ENCODE measurements around the gene NTRK2.

NTRK2 gene

GRCh38 chr9:84974258-84974657, 304.7 kb downstream of the NTRK2 start:
- H3K4me1 Mint-ChIP-seq (ENCODE audit: low read depth in 2 of 2): no peaks in the 10 kb centered on the region
- no peak for DNase-seq
- H3K27ac Mint-ChIP-seq: no peak overlapping the region
- ATAC-seq (replicated peaks): no peak
- H3K9me3 Mint-ChIP-seq: peaks cover 0 to 2% of the 10 kb centered on the region in 2 donors
- no peak overlapping the region for H3K4me3 Mint-ChIP-seq
- H3K36me3 Mint-ChIP-seq (ENCODE audit: insufficient read depth): no peaks in the 10 kb centered on the region
- H3K27me3 Mint-ChIP-seq: peaks cover 11 to 16% of the 10 kb centered on the region in 2 donors

- Mint-ChIP-seq H3K9me3 (peaks cover 0 to 2% of the 10 kb centered on the region in 2 donors), H3K27ac (no peak overlapping the region), H3K4me3 (no peak overlapping the region), H3K27me3 (peaks cover 11 to 18% of the 10 kb centered on the region in 2 donors), H3K36me3 (ENCODE audit: insufficient read depth) (no peaks in the 10 kb centered on the region), H3K4me1 (ENCODE audit: low read depth in 2 of 2) (no peaks in the 10 kb centered on the region)
- DNase-seq (no peak), ATAC-seq (replicated peaks) (no peak)
These were observed 305.3 kb downstream of the NTRK2 start for GRCh38 chr9:84974855-84975254.

- DNase-seq: no peak
- no peak overlapping the region for H3K4me3 Mint-ChIP-seq
- no peaks in the 10 kb centered on the region for H3K36me3 Mint-ChIP-seq (ENCODE audit: insufficient read depth)
- H3K4me1 Mint-ChIP-seq (ENCODE audit: low read depth in 2 of 2): no peaks in the 10 kb centered on the region
- H3K27me3 Mint-ChIP-seq: peaks cover 5 to 23% of the 10 kb centered on the region in 2 donors
- peaks cover 0 to 2% of the 10 kb centered on the region in 2 donors for H3K9me3 Mint-ChIP-seq
- no peak for ATAC-seq (replicated peaks)
- H3K27ac Mint-ChIP-seq: no peak overlapping the region
These were observed 306.4 kb downstream of the NTRK2 start for GRCh38 chr9:84975926-84976325.

GRCh38 chr9:84978661-84979060, 309.1 kb downstream of the NTRK2 start:
- Mint-ChIP-seq H3K27ac (no peak overlapping the region), H3K9me3 (peaks cover 0 to 2% of the 10 kb centered on the region in 2 donors), H3K36me3 (ENCODE audit: insufficient read depth) (no peaks in the 10 kb centered on the region), H3K4me3 (no peak overlapping the region), H3K4me1 (ENCODE audit: low read depth in 2 of 2) (no peaks in the 10 kb centered on the region), H3K27me3 (peaks cover 0 to 15% of the 10 kb centered on the region in 2 donors)
- DNase-seq (no peak), ATAC-seq (replicated peaks) (no peak)

GRCh38 chr9:84983749-84984148, 314.2 kb downstream of the NTRK2 start:
- DNase-seq (no peak), ATAC-seq (replicated peaks) (no peak)
- H3K9me3 Mint-ChIP-seq: peaks cover 0 to 2% of the 10 kb centered on the region in 2 donors
- H3K27me3 Mint-ChIP-seq: peaks cover 13 to 17% of the 10 kb centered on the region in 2 donors
- no peak overlapping the region for H3K27ac Mint-ChIP-seq
- H3K4me3 Mint-ChIP-seq: no peak overlapping the region
- no peaks in the 10 kb centered on the region for H3K36me3 Mint-ChIP-seq (ENCODE audit: insufficient read depth)
- H3K4me1 Mint-ChIP-seq (ENCODE audit: low read depth in 2 of 2): no peaks in the 10 kb centered on the region

GRCh38 chr9:84988621-84989020, 319.1 kb downstream of the NTRK2 start:
- no peaks in the 10 kb centered on the region for H3K9me3 Mint-ChIP-seq
- no peaks in the 10 kb centered on the region for H3K4me1 Mint-ChIP-seq (ENCODE audit: low read depth in 2 of 2)
- ATAC-seq (replicated peaks) (no peak), DNase-seq (no peak)
- no peak overlapping the region for H3K4me3 Mint-ChIP-seq
- H3K27me3 Mint-ChIP-seq: peaks cover 19 to 22% of the 10 kb centered on the region in 2 donors
- no peak overlapping the region for H3K27ac Mint-ChIP-seq
- no peaks in the 10 kb centered on the region for H3K36me3 Mint-ChIP-seq (ENCODE audit: insufficient read depth)

- ATAC-seq (replicated peaks) (no peak), DNase-seq (no peak)
- Mint-ChIP-seq H3K4me1 (ENCODE audit: low read depth in 2 of 2) (no peaks in the 10 kb centered on the region), H3K9me3 (peaks cover 0 to 3% of the 10 kb centered on the region in 2 donors), H3K27me3 (peaks cover 25 to 29% of the 10 kb centered on the region in 2 donors), H3K27ac (no peak overlapping the region), H3K4me3 (no peak overlapping the region), H3K36me3 (ENCODE audit: insufficient read depth) (no peaks in the 10 kb centered on the region)
These were observed 320.9 kb downstream of the NTRK2 start for GRCh38 chr9:84990416-84990815.

- DNase-seq: no peak
- Mint-ChIP-seq H3K4me3 (no peak overlapping the region), H3K9me3 (peaks cover 0 to 3% of the 10 kb centered on the region in 2 donors), H3K27me3 (peaks cover 19 to 24% of the 10 kb centered on the region in 2 donors), H3K36me3 (ENCODE audit: insufficient read depth) (no peaks in the 10 kb centered on the region), H3K27ac (no peak overlapping the region), H3K4me1 (ENCODE audit: low read depth in 2 of 2) (no peaks in the 10 kb centered on the region)
- ATAC-seq (replicated peaks): no peak
These were observed 321.5 kb downstream of the NTRK2 start for GRCh38 chr9:84990850-84991513.

GRCh38 chr9:84991514-84991870, 322.0 kb downstream of the NTRK2 start:
- peaks cover 19 to 24% of the 10 kb centered on the region in 2 donors for H3K27me3 Mint-ChIP-seq
- H3K4me1 Mint-ChIP-seq (ENCODE audit: low read depth in 2 of 2): no peaks in the 10 kb centered on the region
- no peaks in the 10 kb centered on the region for H3K36me3 Mint-ChIP-seq (ENCODE audit: insufficient read depth)
- no peak overlapping the region for H3K4me3 Mint-ChIP-seq
- DNase-seq: no peak
- ATAC-seq (replicated peaks): no peak
- no peak overlapping the region for H3K27ac Mint-ChIP-seq
- H3K9me3 Mint-ChIP-seq: peaks cover 0 to 3% of the 10 kb centered on the region in 2 donors

GRCh38 chr9:84992381-84992780, 322.9 kb downstream of the NTRK2 start:
- no peak overlapping the region for H3K4me3 Mint-ChIP-seq
- peaks cover 0 to 3% of the 10 kb centered on the region in 2 donors for H3K9me3 Mint-ChIP-seq
- peaks cover 27% of the 10 kb centered on the region in 2 donors for H3K27me3 Mint-ChIP-seq
- no peak overlapping the region for H3K27ac Mint-ChIP-seq
- no peak for DNase-seq
- H3K36me3 Mint-ChIP-seq (ENCODE audit: insufficient read depth): no peaks in the 10 kb centered on the region
- no peaks in the 10 kb centered on the region for H3K4me1 Mint-ChIP-seq (ENCODE audit: low read depth in 2 of 2)
- ATAC-seq (replicated peaks): no peak

GRCh38 chr9:84993105-84993504, 323.6 kb downstream of the NTRK2 start:
- ATAC-seq (replicated peaks) (no peak), DNase-seq (no peak)
- H3K27ac Mint-ChIP-seq: no peak overlapping the region
- no peaks in the 10 kb centered on the region for H3K36me3 Mint-ChIP-seq (ENCODE audit: insufficient read depth)
- H3K27me3 Mint-ChIP-seq: peaks cover 29 to 34% of the 10 kb centered on the region in 2 donors
- H3K4me1 Mint-ChIP-seq (ENCODE audit: low read depth in 2 of 2): no peaks in the 10 kb centered on the region
- H3K4me3 Mint-ChIP-seq: no peak overlapping the region
- H3K9me3 Mint-ChIP-seq: peaks cover 0 to 3% of the 10 kb centered on the region in 2 donors

GRCh38 chr9:84996029-84996428, 326.5 kb downstream of the NTRK2 start:
- H3K36me3 Mint-ChIP-seq (ENCODE audit: insufficient read depth): no peaks in the 10 kb centered on the region
- peaks cover 28 to 53% of the 10 kb centered on the region in 2 donors for H3K27me3 Mint-ChIP-seq
- DNase-seq (no peak), ATAC-seq (replicated peaks) (no peak)
- H3K4me3 Mint-ChIP-seq: no peak overlapping the region
- H3K9me3 Mint-ChIP-seq: peaks cover 0 to 3% of the 10 kb centered on the region in 2 donors
- no peaks in the 10 kb centered on the region for H3K4me1 Mint-ChIP-seq (ENCODE audit: low read depth in 2 of 2)
- no peak overlapping the region for H3K27ac Mint-ChIP-seq

GRCh38 chr9:84996716-84997115, 327.2 kb downstream of the NTRK2 start:
- Mint-ChIP-seq H3K4me3 (no peak overlapping the region), H3K27ac (no peak overlapping the region), H3K27me3 (peaks cover 26 to 53% of the 10 kb centered on the region in 2 donors), H3K9me3 (peaks cover 0 to 3% of the 10 kb centered on the region in 2 donors), H3K36me3 (ENCODE audit: insufficient read depth) (no peaks in the 10 kb centered on the region), H3K4me1 (ENCODE audit: low read depth in 2 of 2) (no peaks in the 10 kb centered on the region)
- DNase-seq: no peak
- no peak for ATAC-seq (replicated peaks)

GRCh38 chr9:84997472-84997871, 327.9 kb downstream of the NTRK2 start:
- Mint-ChIP-seq H3K9me3 (peaks cover 0 to 3% of the 10 kb centered on the region in 2 donors), H3K27me3 (peaks cover 26 to 53% of the 10 kb centered on the region in 2 donors), H3K27ac (no peak overlapping the region), H3K4me1 (ENCODE audit: low read depth in 2 of 2) (no peaks in the 10 kb centered on the region), H3K4me3 (no peak overlapping the region), H3K36me3 (ENCODE audit: insufficient read depth) (no peaks in the 10 kb centered on the region)
- ATAC-seq (replicated peaks) (no peak), DNase-seq (no peak)
